Subcutaneous adipose tissue (tissue), 4 donors: ENCODE data around the gene SLC6A7. TPM values are rescaled to one million over a fixed set of nuclear protein-coding genes. Genes with fewer than 3 reads are reported as not detected.

Experiments used
- total RNA-seq, 4 donors: library from RNA; depleted of rRNA; stranded (reverse); fragments of >200 nt; gene quantifications; one replicate each; pipeline ENCODE4 v1.1.0, GENCODE V29; 2016
- TF ChIP-seq, protein P1 (sequence below): fragments of 450-650 bp; IDR thresholded peaks from one replicate; pipeline ENCODE4 v1.5.1; 2016; ENCODE audit warnings: low read depth, mild to moderate bottlenecking, control low read depth, antibody characterized with exemption, moderate library complexity

Gene SLC6A7
- total RNA-seq, 4 donors from 2014 or later = 0.17 TPM; not detected in 3

DNA sequence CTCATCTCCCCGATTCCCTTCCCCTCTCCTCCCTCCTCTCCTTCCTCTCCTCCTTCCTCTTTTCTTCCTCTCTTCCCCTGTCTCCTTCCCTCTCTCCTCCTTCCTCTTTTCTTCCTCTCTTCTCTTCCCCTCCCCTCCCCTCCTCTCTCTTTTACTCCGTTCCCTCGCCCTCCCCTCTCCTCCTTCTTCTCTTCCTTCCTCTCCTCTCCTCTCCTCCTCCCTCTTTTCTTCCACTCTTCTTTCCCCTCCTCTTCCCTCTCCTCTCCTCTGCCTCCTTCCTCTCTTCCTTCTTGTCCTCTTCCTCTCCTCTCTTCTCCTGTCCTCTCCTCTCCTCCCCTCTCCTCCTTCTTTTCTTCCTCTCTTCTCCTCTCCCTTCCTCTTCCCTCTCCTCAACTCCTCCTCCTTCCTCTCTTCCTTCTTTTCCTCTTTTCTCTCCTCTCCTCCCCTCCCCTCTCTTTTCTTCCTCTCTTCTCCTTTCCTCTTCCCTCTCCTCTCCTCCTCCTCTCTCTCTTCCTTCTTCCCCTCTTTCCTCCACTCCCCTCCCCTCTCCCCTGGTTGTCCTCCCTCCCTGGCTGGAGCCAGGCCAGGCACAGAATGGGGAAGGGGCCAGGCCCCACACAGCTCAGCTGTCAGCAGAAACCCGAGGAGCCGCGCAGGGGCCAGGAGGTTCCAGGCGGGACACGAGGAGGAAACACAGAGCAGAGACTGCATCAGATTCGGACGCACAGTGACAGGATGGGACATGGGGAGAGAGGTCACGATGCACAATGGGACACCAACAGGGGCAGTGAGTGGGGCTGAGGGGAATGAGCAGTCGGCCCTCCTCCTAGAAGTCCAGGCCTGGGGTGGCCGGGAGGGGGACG is 51.7 kb downstream of the SLC6A7 start:
- TF ChIP-seq, protein P1, sequence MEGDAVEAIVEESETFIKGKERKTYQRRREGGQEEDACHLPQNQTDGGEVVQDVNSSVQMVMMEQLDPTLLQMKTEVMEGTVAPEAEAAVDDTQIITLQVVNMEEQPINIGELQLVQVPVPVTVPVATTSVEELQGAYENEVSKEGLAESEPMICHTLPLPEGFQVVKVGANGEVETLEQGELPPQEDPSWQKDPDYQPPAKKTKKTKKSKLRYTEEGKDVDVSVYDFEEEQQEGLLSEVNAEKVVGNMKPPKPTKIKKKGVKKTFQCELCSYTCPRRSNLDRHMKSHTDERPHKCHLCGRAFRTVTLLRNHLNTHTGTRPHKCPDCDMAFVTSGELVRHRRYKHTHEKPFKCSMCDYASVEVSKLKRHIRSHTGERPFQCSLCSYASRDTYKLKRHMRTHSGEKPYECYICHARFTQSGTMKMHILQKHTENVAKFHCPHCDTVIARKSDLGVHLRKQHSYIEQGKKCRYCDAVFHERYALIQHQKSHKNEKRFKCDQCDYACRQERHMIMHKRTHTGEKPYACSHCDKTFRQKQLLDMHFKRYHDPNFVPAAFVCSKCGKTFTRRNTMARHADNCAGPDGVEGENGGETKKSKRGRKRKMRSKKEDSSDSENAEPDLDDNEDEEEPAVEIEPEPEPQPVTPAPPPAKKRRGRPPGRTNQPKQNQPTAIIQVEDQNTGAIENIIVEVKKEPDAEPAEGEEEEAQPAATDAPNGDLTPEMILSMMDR = no peak

DNA sequence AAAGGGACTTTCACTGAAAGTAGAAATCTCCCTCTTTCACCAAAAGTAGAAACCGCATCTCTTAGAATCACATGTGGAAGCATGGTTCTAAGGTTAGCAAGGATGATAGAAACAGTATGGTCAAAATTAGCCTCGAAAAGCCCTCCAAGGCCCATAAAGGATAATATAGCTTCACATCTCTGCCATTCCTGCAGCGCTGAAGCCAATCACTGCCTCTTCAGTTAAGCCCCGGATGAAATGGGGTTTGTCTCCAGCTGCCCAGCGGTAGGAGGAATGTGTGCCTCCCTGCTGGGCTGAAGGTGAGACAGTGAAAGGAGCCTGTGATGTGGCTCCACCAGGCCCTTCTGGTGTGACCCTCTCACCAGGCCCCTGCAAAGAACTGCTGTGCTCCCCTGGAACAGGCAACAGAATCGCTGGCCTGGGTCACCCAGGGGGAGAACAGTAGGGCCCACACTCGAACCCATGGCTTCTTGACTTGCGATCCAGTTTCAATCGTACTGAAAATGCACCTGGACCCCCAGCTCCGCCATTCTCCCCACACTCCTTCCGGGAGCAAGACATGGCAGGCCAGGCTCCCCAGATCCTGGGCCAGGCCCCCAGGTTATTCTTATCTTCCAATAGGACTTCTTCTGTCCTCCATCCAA is 52.5 kb downstream of the SLC6A7 start:
- TF ChIP-seq, protein P1 = no peak

DNA sequence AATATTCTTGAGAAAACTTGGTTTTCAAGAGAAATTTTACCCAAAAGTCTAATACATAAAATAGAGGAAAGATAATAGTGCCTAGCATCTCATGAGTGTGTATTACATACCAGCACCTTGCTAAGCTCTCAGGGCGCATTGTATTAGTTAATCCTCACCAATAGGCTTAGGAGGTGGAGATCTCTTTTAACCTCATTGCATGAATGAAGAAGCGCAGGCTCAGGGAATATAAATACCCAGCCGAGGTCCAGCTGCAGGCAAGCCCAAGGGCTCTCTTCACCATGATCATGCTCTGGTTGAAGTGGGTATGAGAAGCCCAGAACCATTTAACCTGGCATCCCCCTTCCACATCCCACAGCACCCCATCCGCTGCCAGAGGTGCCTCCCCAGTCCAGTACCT is 53.7 kb downstream of the SLC6A7 start:
- TF ChIP-seq, protein P1 = no peak

GRCh38 chr5:150244209-150244608 is 54.3 kb downstream of the SLC6A7 start:
- TF ChIP-seq, protein P1 = no peak

- TF ChIP-seq, protein P1 = no peak
Observed at GRCh38 chr5:150245111-150245789, 55.4 kb downstream of the SLC6A7 start.

GRCh38 chr5:150245808-150246207 is 55.9 kb downstream of the SLC6A7 start:
- TF ChIP-seq, protein P1 = no peak

- TF ChIP-seq, protein P1 = no peak
Observed at GRCh38 chr5:150246429-150246828, 56.6 kb downstream of the SLC6A7 start.
